Ectodermal cell (in vitro differentiated cells): Measurements from ENCODE around the gene SSH2.

ENCODE experiments used
- H3K27ac ChIP-seq: 2 replicates; pipeline ENCODE4 v1.7.0; 2013; ENCODE audit warnings: mild to moderate bottlenecking, low read depth, low read length; ENCODE audit not compliant: insufficient read depth, poor library complexity, severe bottlenecking
- H3K27me3 ChIP-seq: 2 replicates; pipeline ENCODE4 v1.7.0; 2013; ENCODE audit warnings: mild to moderate bottlenecking, low read length; ENCODE audit not compliant: insufficient read depth, control insufficient read depth, poor library complexity, severe bottlenecking
- H3K36me3 ChIP-seq: one replicate; pipeline ENCODE4 v1.7.0; 2013; ENCODE audit warnings: low read length; ENCODE audit not compliant: control insufficient read depth, insufficient read depth
- H3K4me1 ChIP-seq: one replicate; pipeline ENCODE4 v1.7.0; 2013; ENCODE audit warnings: low read length; ENCODE audit not compliant: control insufficient read depth, insufficient read depth
- H3K4me3 ChIP-seq: 2 replicates; pipeline ENCODE4 v1.7.0; 2013; ENCODE audit warnings: low read depth, low read length, control low read depth; ENCODE audit not compliant: insufficient read depth
- H3K9me3 ChIP-seq: 2 replicates; pipeline ENCODE4 v1.7.0; 2013; ENCODE audit warnings: mild to moderate bottlenecking, low read length, moderate library complexity; ENCODE audit not compliant: control insufficient read depth
- WGBS, 2 experiments: methylation state at CpG; one replicate each; pipeline ENCODE4 v1.1.7; 2013; ENCODE audit warnings: missing lambda C conversion rate in 2 of 2; 5-methylcytosine and 5-hydroxymethylcytosine counted together

SSH2 gene

GRCh38 chr17:29711588-29712385, 218.2 kb downstream of the SSH2 start:
- Histone ChIP-seq H3K27me3 (no peaks in the 10 kb centered on the region), H3K9me3 (no peaks in the 10 kb centered on the region), H3K27ac (no peak overlapping the region), H3K36me3 (no peaks in the 10 kb centered on the region), H3K4me1 (no peaks in the 10 kb centered on the region), H3K4me3 (no peak overlapping the region)
- WGBS, 2 experiments = 85 to 89% methylated on average over 11 of the region's 11 CpGs

- no peak overlapping the region for H3K27ac ChIP-seq
Measured at GRCh38 chr17:29710891-29711418, 219.1 kb downstream of the SSH2 start.

GRCh38 chr17:29710520-29710884, 219.5 kb downstream of the SSH2 start:
- H3K4me3 ChIP-seq = no peak overlapping the region
- H3K9me3 ChIP-seq = no peaks in the 10 kb centered on the region
- no peaks in the 10 kb centered on the region for H3K4me1 ChIP-seq
- WGBS, 2 experiments = 95 to 100% methylated on average over 1 of the region's 1 CpG
- H3K36me3 ChIP-seq = no peaks in the 10 kb centered on the region
- no peaks in the 10 kb centered on the region for H3K27me3 ChIP-seq
- H3K27ac ChIP-seq = no peak overlapping the region

More at GRCh38 chr17:29710891-29711418, 219.1 kb downstream of the SSH2 start:
- H3K27me3 ChIP-seq = no peaks in the 10 kb centered on the region
- 91 to 94% methylated on average over 5 of the region's 5 CpGs for WGBS, 2 experiments
- H3K4me1 ChIP-seq = no peaks in the 10 kb centered on the region
- no peaks in the 10 kb centered on the region for H3K9me3 ChIP-seq
- H3K36me3 ChIP-seq = no peaks in the 10 kb centered on the region
- H3K4me3 ChIP-seq = no peak overlapping the region

- no peak overlapping the region for H3K4me3 ChIP-seq
- WGBS, 2 experiments = 78 to 85% methylated on average over 3 of the region's 3 CpGs
- H3K4me1 ChIP-seq = no peaks in the 10 kb centered on the region
- H3K9me3 ChIP-seq = no peaks in the 10 kb centered on the region
- no peaks in the 10 kb centered on the region for H3K27me3 ChIP-seq
- H3K27ac ChIP-seq = no peak overlapping the region
- H3K36me3 ChIP-seq = no peaks in the 10 kb centered on the region
Measured at GRCh38 chr17:29709866-29710519, 220.0 kb downstream of the SSH2 start.

- Histone ChIP-seq H3K27ac (no peak overlapping the region), H3K4me1 (no peaks in the 10 kb centered on the region)
Measured at GRCh38 chr17:29707212-29707571, 222.8 kb downstream of the SSH2 start.

GRCh38 chr17:29706045-29706431, 224.0 kb downstream of the SSH2 start:
- Histone ChIP-seq H3K9me3 (no peaks in the 10 kb centered on the region), H3K4me1 (no peaks in the 10 kb centered on the region), H3K4me3 (no peak overlapping the region)

More at GRCh38 chr17:29707212-29707571, 222.8 kb downstream of the SSH2 start:
- no peaks in the 10 kb centered on the region for H3K27me3 ChIP-seq
- H3K4me3 ChIP-seq = no peak overlapping the region
- no peaks in the 10 kb centered on the region for H3K36me3 ChIP-seq
- H3K9me3 ChIP-seq = no peaks in the 10 kb centered on the region

GRCh38 chr17:29705386-29705785, 224.6 kb downstream of the SSH2 start:
- 96 to 97% methylated on average over 3 of the region's 3 CpGs for WGBS, 2 experiments
- Histone ChIP-seq H3K9me3 (no peaks in the 10 kb centered on the region), H3K27me3 (no peaks in the 10 kb centered on the region), H3K27ac (no peak overlapping the region), H3K4me1 (no peaks in the 10 kb centered on the region), H3K36me3 (no peaks in the 10 kb centered on the region), H3K4me3 (no peak overlapping the region)

More at GRCh38 chr17:29706045-29706431, 224.0 kb downstream of the SSH2 start:
- Histone ChIP-seq H3K36me3 (no peaks in the 10 kb centered on the region), H3K27ac (no peak overlapping the region), H3K27me3 (no peaks in the 10 kb centered on the region)

- no peaks in the 10 kb centered on the region for H3K27me3 ChIP-seq
- no peaks in the 10 kb centered on the region for H3K9me3 ChIP-seq
- H3K36me3 ChIP-seq = no peaks in the 10 kb centered on the region
- H3K4me3 ChIP-seq = no peak overlapping the region
- H3K4me1 ChIP-seq = no peaks in the 10 kb centered on the region
- WGBS, 2 experiments = 93 to 98% methylated on average over 2 of the region's 2 CpGs
- H3K27ac ChIP-seq = no peak overlapping the region
Measured at GRCh38 chr17:29699283-29699682, 230.7 kb downstream of the SSH2 start.

- no peak overlapping the region for H3K27ac ChIP-seq
- no peak overlapping the region for H3K4me3 ChIP-seq
- H3K9me3 ChIP-seq = no peaks in the 10 kb centered on the region
- H3K4me1 ChIP-seq = no peaks in the 10 kb centered on the region
- H3K27me3 ChIP-seq = no peaks in the 10 kb centered on the region
- 83 to 92% methylated on average over 1 of the region's 1 CpG for WGBS, 2 experiments
- H3K36me3 ChIP-seq = no peaks in the 10 kb centered on the region
Measured at GRCh38 chr17:29698837-29699236, 231.2 kb downstream of the SSH2 start.

- no peaks in the 10 kb centered on the region for H3K9me3 ChIP-seq
- WGBS, 2 experiments = 95 to 97% methylated on average over 6 of the region's 6 CpGs
- no peaks in the 10 kb centered on the region for H3K4me1 ChIP-seq
- no peak overlapping the region for H3K27ac ChIP-seq
- H3K4me3 ChIP-seq = no peak overlapping the region
- H3K27me3 ChIP-seq = no peaks in the 10 kb centered on the region
- no peaks in the 10 kb centered on the region for H3K36me3 ChIP-seq
Measured at GRCh38 chr17:29698019-29698777, 231.8 kb downstream of the SSH2 start.
